H9 (cell line): ENCODE measurements around the gene MMP11. TPM values are rescaled to one million over a fixed set of nuclear protein-coding genes. Genes with fewer than 3 reads are reported as not detected.

ENCODE experiments used
- DNase-seq: peaks from one replicate; pipeline ENCODE4 v3.0.0-alpha.2; 2017
- H2AFZ ChIP-seq: one replicate; pipeline ENCODE4 v1.6.1; 2013; ENCODE audit warnings: mild to moderate bottlenecking, low read length, control low read depth, moderate library complexity
- H2AK5ac ChIP-seq: 2 replicates; pipeline ENCODE4 v1.6.1; 2013; ENCODE audit warnings: low read length, control low read depth, mixed read lengths; ENCODE audit not compliant: insufficient read length
- H2BK120ac ChIP-seq: one replicate; pipeline ENCODE4 v1.6.1; 2013; ENCODE audit warnings: low read depth, mild to moderate bottlenecking, low read length, control low read depth, inconsistent platforms; ENCODE audit not compliant: poor library complexity, severe bottlenecking
- H2BK12ac ChIP-seq: 2 replicates; pipeline ENCODE4 v1.6.1; 2013; ENCODE audit warnings: low read length, control low read depth, mixed read lengths, low read depth; ENCODE audit not compliant: insufficient read length
- H2BK15ac ChIP-seq: 2 replicates; pipeline ENCODE4 v1.6.1; 2013; ENCODE audit warnings: low read depth, low read length, control low read depth
- H2BK20ac ChIP-seq: one replicate; pipeline ENCODE4 v1.6.1; 2013; ENCODE audit warnings: low read depth, mild to moderate bottlenecking, low read length, control low read depth, inconsistent platforms; ENCODE audit not compliant: poor library complexity, severe bottlenecking
- H2BK5ac ChIP-seq: 2 replicates; pipeline ENCODE4 v1.6.1; 2013; ENCODE audit warnings: low read length, control low read depth, mixed read lengths; ENCODE audit not compliant: insufficient read length
- H3K14ac ChIP-seq: 2 replicates; pipeline ENCODE4 v1.6.1; 2013; ENCODE audit warnings: low read length, control low read depth; ENCODE audit not compliant: insufficient read depth
- H3K18ac ChIP-seq: 2 replicates; pipeline ENCODE4 v1.6.1; 2013; ENCODE audit warnings: low read depth, mild to moderate bottlenecking, mixed read lengths, low read length, control low read depth; ENCODE audit not compliant: insufficient read length
- H3K23ac ChIP-seq: 2 replicates; pipeline ENCODE4 v1.6.1; 2013; ENCODE audit warnings: low read length, control low read depth, mixed read lengths, low read depth; ENCODE audit not compliant: insufficient read length
- H3K23me2 ChIP-seq: 2 replicates; pipeline ENCODE4 v1.6.1; 2013; ENCODE audit warnings: low read depth, mild to moderate bottlenecking, mixed read lengths, low read length, control low read depth; ENCODE audit not compliant: insufficient read length, poor library complexity, severe bottlenecking
- H3K27ac ChIP-seq: 2 replicates; pipeline ENCODE4 v1.5.1; 2013; ENCODE audit warnings: low read length, control low read depth, mixed read lengths, low read depth; ENCODE audit not compliant: insufficient read length
- H3K27me3 ChIP-seq: 2 replicates; pipeline ENCODE4 v1.6.1; 2013; ENCODE audit warnings: low read length, control low read depth, inconsistent platforms; ENCODE audit not compliant: insufficient read depth
- H3K4ac ChIP-seq: 2 replicates; pipeline ENCODE4 v1.6.1; 2013; ENCODE audit warnings: low read depth, mild to moderate bottlenecking, control low read depth, inconsistent platforms, low read length, moderate library complexity
- H3K4me1 ChIP-seq: 2 replicates; pipeline ENCODE4 v1.6.1; 2013; ENCODE audit warnings: low read length, control low read depth, inconsistent platforms; ENCODE audit not compliant: insufficient read depth
- H3K4me2 ChIP-seq: 2 replicates; pipeline ENCODE4 v1.6.1; 2013; ENCODE audit warnings: low read length, control low read depth, mixed read lengths; ENCODE audit not compliant: insufficient read length, insufficient read depth
- H3K56ac ChIP-seq: 2 replicates; pipeline ENCODE4 v1.6.1; 2013; ENCODE audit warnings: low read depth, mild to moderate bottlenecking, mixed read lengths, low read length, control low read depth; ENCODE audit not compliant: insufficient read length
- H3K79me1 ChIP-seq: 2 replicates; pipeline ENCODE4 v1.6.1; 2013; ENCODE audit warnings: low read depth, mild to moderate bottlenecking, moderate library complexity, low read length, control low read depth, inconsistent platforms; ENCODE audit not compliant: insufficient read depth, poor library complexity, severe bottlenecking
- H3K79me2 ChIP-seq: 2 replicates; pipeline ENCODE4 v1.6.1; 2013; ENCODE audit warnings: low read length, control low read depth, inconsistent platforms; ENCODE audit not compliant: insufficient read depth
- H3K9ac ChIP-seq: 2 replicates; pipeline ENCODE4 v1.6.1; 2013; ENCODE audit warnings: low read length, control low read depth, mixed read lengths; ENCODE audit not compliant: insufficient read length; ENCODE audit errors: extremely low read depth
- H3K9me3 ChIP-seq: one replicate; pipeline ENCODE4 v1.6.1; 2013; ENCODE audit warnings: low read depth, low read length, inconsistent platforms; ENCODE audit not compliant: control insufficient read depth
- H3T11ph ChIP-seq: one replicate; pipeline ENCODE4 v1.6.1; 2013; ENCODE audit warnings: mild to moderate bottlenecking, low read length, control low read depth, inconsistent platforms
- H4K20me1 ChIP-seq: one replicate; pipeline ENCODE4 v1.6.1; 2013; ENCODE audit not compliant: control insufficient read depth, insufficient read length, insufficient read depth
- H4K5ac ChIP-seq: 2 replicates; pipeline ENCODE4 v1.6.1; 2013; ENCODE audit warnings: low read depth, mild to moderate bottlenecking, mixed read lengths, low read length, control low read depth; ENCODE audit not compliant: insufficient read length
- H4K8ac ChIP-seq: replicated peaks from 2 replicates; pipeline ENCODE4 v1.6.1; 2013; ENCODE audit warnings: low read length, control low read depth, mixed read lengths, low read depth; ENCODE audit not compliant: insufficient read length
- H4K91ac ChIP-seq: 2 replicates; pipeline ENCODE4 v1.6.1; 2013; ENCODE audit warnings: low read depth, mild to moderate bottlenecking, moderate library complexity, mixed read lengths, low read length, control low read depth; ENCODE audit not compliant: insufficient read length
- H3K27ac Mint-ChIP-seq, 3 experiments: 2 replicates in 2 of 3; 3 replicates in 1 of 3; pipeline ENCODE4 v1.8.0; 2020 to 2021; ENCODE audit warnings: mixed read lengths in 3 of 3, mild to moderate bottlenecking in 1 of 3, moderate library complexity in 1 of 3
- H3K27me3 Mint-ChIP-seq: 2 replicates; pipeline ENCODE4 v1.8.0; 2021; ENCODE audit warnings: low read depth, mild to moderate bottlenecking, moderate library complexity, mixed read lengths
- H3K36me3 Mint-ChIP-seq, 3 experiments: 2 replicates in 2 of 3; 3 replicates in 1 of 3; pipeline ENCODE4 v1.8.0; 2020 to 2021; ENCODE audit warnings: low read depth in 3 of 3, mixed read lengths in 3 of 3; ENCODE audit not compliant: insufficient read depth in 1 of 3
- H3K4me1 Mint-ChIP-seq, 2 experiments: 2 replicates each; pipeline ENCODE4 v1.8.0; 2020; ENCODE audit warnings: mixed read lengths in 2 of 2
- H3K4me3 Mint-ChIP-seq, 2 experiments: 2 replicates in 1 of 2; 3 replicates in 1 of 2; pipeline ENCODE4 v1.8.0; 2020 to 2021; ENCODE audit warnings: mild to moderate bottlenecking in 2 of 2, mixed read lengths in 2 of 2, moderate library complexity in 1 of 2
- H3K9me3 Mint-ChIP-seq, 2 experiments: 2 replicates in 1 of 2; 3 replicates in 1 of 2; pipeline ENCODE4 v1.8.0; 2020; ENCODE audit warnings: mild to moderate bottlenecking in 2 of 2, mixed read lengths in 2 of 2, moderate library complexity in 1 of 2
- WGBS: extraction: QIAGEN DNeasy Blood & Tissue Kit; methylation state at CpG from one replicate; pipeline ENCODE4 v1.1.7; 2013; ENCODE audit warnings: missing lambda C conversion rate, low lambda C conversion rate, mixed read lengths; ENCODE audit not compliant: insufficient read length; ENCODE audit errors: extremely low coverage; 5-methylcytosine and 5-hydroxymethylcytosine counted together
- total RNA-seq: library from RNA; stranded (reverse); gene quantifications from 2 replicates; pipeline ENCODE4 v1.2.1, GENCODE V29; 2021
- TF ChIP-seq, protein P1 (sequence below): fragments of 200-600 bp; sonication (generic); conservative IDR thresholded peaks from 3 replicates; pipeline ENCODE4 v1.8.0; 2021; ENCODE audit warnings: antibody characterized with exemption, mild to moderate bottlenecking

MMP11 gene
- total RNA-seq, 1 experiment from 2014 or later: 5.3 TPM

DNA sequence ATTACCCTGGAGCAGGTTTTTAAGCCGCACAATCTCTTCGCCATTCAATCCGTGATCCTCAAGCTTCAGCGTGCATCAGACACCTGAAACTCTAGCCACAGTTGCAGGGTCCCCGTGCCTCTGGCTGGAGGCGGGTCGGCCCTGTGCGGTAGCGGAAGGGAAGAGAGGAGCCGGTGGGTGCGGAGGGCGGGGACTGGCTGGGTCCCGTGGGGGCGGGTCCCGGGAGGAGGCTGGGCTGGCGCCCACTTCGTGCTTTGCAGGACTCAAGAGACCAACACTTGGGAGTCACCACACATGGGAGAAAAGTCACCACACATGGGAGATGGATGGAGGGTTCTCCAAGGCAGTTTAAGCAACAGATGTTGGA, 9.1 kb upstream of the MMP11 start:
- H3K4me2 ChIP-seq: peak overlapping the region; percentile 49
- H4K8ac ChIP-seq: no peak overlapping the region
- no peak overlapping the region for H2BK12ac ChIP-seq
- no peak overlapping the region for H2BK120ac ChIP-seq
- H2AK5ac ChIP-seq: no peak overlapping the region
- no peaks in the 10 kb centered on the region for H3K79me1 ChIP-seq
- H3T11ph ChIP-seq: no peak overlapping the region
- no peaks in the 10 kb centered on the region for H3K9me3 Mint-ChIP-seq
- no peak overlapping the region for H3K27ac Mint-ChIP-seq
- no peaks in the 10 kb centered on the region for H3K9me3 ChIP-seq
- H2BK20ac ChIP-seq: no peak overlapping the region
- H4K5ac ChIP-seq: no peak overlapping the region
- no peak overlapping the region for H3K56ac ChIP-seq
- H3K79me2 ChIP-seq: no peaks in the 10 kb centered on the region
- no peak overlapping the region for H3K4ac ChIP-seq
- WGBS: no CpG with 5 or more reads among the region's 17 CpGs
- H3K23me2 ChIP-seq: peaks cover 7% of the 10 kb centered on the region
- H2AFZ ChIP-seq: no peak overlapping the region
- DNase-seq: peak; percentile 74
- H3K4me3 Mint-ChIP-seq: peak overlapping the region in 1 of 2 experiments; percentile 22; a peak in 2 of 5 replicates
- H3K4me1 Mint-ChIP-seq: peaks cover 19 to 28% of the 10 kb centered on the region in 2 experiments
- no peak overlapping the region for H4K91ac ChIP-seq
- H3K36me3 Mint-ChIP-seq: peaks cover 5 to 10% (median 7%) of the 10 kb centered on the region in 3 experiments; a peak in 4 of 7 replicates
- no peaks in the 10 kb centered on the region for H4K20me1 ChIP-seq
- H2BK5ac ChIP-seq: no peak overlapping the region
- TF ChIP-seq, protein P1, sequence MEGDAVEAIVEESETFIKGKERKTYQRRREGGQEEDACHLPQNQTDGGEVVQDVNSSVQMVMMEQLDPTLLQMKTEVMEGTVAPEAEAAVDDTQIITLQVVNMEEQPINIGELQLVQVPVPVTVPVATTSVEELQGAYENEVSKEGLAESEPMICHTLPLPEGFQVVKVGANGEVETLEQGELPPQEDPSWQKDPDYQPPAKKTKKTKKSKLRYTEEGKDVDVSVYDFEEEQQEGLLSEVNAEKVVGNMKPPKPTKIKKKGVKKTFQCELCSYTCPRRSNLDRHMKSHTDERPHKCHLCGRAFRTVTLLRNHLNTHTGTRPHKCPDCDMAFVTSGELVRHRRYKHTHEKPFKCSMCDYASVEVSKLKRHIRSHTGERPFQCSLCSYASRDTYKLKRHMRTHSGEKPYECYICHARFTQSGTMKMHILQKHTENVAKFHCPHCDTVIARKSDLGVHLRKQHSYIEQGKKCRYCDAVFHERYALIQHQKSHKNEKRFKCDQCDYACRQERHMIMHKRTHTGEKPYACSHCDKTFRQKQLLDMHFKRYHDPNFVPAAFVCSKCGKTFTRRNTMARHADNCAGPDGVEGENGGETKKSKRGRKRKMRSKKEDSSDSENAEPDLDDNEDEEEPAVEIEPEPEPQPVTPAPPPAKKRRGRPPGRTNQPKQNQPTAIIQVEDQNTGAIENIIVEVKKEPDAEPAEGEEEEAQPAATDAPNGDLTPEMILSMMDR: no peak
- peak overlapping the region; percentile 27; the same call in 1 of the 2 replicates for H3K14ac ChIP-seq
- H3K27me3 ChIP-seq: no peaks in the 10 kb centered on the region
- H3K27me3 Mint-ChIP-seq: peaks cover 34% of the 10 kb centered on the region
- H3K27ac ChIP-seq: no peak overlapping the region
- no peak overlapping the region for H3K23ac ChIP-seq
- no peak overlapping the region for H2BK15ac ChIP-seq
- H3K9ac ChIP-seq: no peak overlapping the region
- H3K4me1 ChIP-seq: peaks cover 4% of the 10 kb centered on the region; the same call in 1 of the 2 replicates
- no peak overlapping the region for H3K18ac ChIP-seq
